ENCODE data around the gene RNU6-9. TPM values are rescaled to one million over a fixed set of nuclear protein-coding genes. Genes with fewer than 3 reads are reported as not detected.

The RNU6-9 gene
- total and polyA plus RNA-seq, 2 of the 13 experiments (the other 11 are each of a cell fraction or from before 2014, with no cell fraction given): under 0.01 TPM; not detected in 1

DNA sequence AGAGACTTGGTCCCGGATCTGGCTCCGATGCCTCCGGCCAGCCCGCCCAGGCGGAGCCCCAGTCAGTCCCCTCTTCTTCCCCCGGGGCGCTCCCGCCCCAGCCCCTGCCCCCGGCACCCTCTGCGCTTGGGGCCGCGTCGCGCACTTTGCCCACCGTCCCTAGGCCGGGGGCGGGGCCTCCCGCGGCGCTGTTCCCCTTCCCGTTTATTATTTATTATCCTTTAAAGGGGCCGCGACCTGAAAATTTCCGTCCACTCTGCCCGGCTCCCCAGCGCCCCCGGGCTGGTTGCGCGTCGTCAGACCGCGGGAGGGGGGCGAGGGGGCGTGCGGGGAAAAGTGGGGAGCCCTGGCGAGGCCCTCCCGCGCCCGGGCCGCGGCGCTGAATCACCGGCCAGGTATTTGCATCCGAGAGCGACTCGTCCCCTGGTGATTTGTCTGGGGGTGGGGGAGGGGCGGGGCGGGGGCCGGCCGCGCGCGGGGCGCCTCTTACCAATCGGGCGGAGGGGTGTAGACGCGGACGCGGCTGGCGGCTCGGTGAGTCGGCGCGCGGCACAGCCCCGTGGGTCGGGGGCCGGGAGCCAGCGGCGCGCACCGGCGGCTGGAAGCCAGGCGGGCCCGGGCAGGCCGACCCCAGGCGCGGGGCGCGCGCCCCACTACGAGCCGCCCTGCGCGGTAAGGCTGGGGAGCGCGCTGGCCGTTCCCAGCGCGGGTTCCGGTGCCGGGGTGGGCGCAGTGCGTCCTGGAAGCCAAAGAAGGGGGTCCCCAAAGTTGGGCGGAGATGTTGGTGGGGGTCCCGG is 32.4 kb downstream of the RNU6-9 start, which contains the start of gene ARID3A (continued):
- TF ChIP-seq, protein P1, sequence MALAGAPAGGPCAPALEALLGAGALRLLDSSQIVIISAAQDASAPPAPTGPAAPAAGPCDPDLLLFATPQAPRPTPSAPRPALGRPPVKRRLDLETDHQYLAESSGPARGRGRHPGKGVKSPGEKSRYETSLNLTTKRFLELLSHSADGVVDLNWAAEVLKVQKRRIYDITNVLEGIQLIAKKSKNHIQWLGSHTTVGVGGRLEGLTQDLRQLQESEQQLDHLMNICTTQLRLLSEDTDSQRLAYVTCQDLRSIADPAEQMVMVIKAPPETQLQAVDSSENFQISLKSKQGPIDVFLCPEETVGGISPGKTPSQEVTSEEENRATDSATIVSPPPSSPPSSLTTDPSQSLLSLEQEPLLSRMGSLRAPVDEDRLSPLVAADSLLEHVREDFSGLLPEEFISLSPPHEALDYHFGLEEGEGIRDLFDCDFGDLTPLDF (CRISPR knock-in tag; IDR thresholded peaks at IDR 0.05): no peak
- TF ChIP-seq, protein P2, sequence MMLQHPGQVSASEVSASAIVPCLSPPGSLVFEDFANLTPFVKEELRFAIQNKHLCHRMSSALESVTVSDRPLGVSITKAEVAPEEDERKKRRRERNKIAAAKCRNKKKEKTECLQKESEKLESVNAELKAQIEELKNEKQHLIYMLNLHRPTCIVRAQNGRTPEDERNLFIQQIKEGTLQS (CRISPR knock-in tag; IDR thresholded peaks at IDR 0.05): no peak
- TF ChIP-seq, protein P3, sequence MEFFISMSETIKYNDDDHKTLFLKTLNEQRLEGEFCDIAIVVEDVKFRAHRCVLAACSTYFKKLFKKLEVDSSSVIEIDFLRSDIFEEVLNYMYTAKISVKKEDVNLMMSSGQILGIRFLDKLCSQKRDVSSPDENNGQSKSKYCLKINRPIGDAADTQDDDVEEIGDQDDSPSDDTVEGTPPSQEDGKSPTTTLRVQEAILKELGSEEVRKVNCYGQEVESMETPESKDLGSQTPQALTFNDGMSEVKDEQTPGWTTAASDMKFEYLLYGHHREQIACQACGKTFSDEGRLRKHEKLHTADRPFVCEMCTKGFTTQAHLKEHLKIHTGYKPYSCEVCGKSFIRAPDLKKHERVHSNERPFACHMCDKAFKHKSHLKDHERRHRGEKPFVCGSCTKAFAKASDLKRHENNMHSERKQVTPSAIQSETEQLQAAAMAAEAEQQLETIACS (CRISPR knock-in tag; IDR thresholded peaks at IDR 0.05): peak; percentile 55
- TF ChIP-seq PHF5A (CRISPR knock-in tag; IDR thresholded peaks at IDR 0.05; ENCODE audit: low read depth, unreplicated experiment) (no peak), MTA3 (CRISPR knock-in tag; IDR thresholded peaks at IDR 0.05) (no peak), ZNF121 (CRISPR knock-in tag; IDR thresholded peaks at IDR 0.05) (peak; percentile 83; the same call in 1 of the 2 replicates), ZNF549 (CRISPR knock-in tag; IDR thresholded peaks at IDR 0.05) (no peak), ZNF850 (CRISPR knock-in tag; conservative IDR thresholded peaks at IDR 0.05) (no peak), CHD4 (IDR thresholded peaks at IDR 0.05; ENCODE audit: borderline replicate concordance, low read length) (no peak; the same call in 1 of the 2 replicates), SRSF4 (IDR thresholded peaks at IDR 0.05; ENCODE audit: low read depth, low read length, poor library complexity, severe bottlenecking) (no peak), SIX4 (CRISPR knock-in tag; IDR thresholded peaks at IDR 0.05) (no peak), NFIC (IDR thresholded peaks at IDR 0.05; ENCODE audit: low read length) (no peak), TCF7 (IDR thresholded peaks at IDR 0.05; ENCODE audit: low read depth) (0 out of 2 replicates have a peak, but pooled peaks have one; percentile 11), RNF2 (conservative IDR thresholded peaks at IDR 0.05; ENCODE audit: low read depth) (no peak), ARNT (IDR thresholded peaks at IDR 0.05) (no peak), AGO1 (IDR thresholded peaks at IDR 0.05; ENCODE audit: low read depth, low read length, poor library complexity, severe bottlenecking) (no peak)
- TF ChIP-seq, protein P4, sequence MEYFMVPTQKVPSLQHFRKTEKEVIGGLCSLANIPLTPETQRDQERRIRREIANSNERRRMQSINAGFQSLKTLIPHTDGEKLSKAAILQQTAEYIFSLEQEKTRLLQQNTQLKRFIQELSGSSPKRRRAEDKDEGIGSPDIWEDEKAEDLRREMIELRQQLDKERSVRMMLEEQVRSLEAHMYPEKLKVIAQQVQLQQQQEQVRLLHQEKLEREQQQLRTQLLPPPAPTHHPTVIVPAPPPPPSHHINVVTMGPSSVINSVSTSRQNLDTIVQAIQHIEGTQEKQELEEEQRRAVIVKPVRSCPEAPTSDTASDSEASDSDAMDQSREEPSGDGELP (IDR thresholded peaks at IDR 0.05; ENCODE audit: borderline replicate concordance, low read depth): no peak
- TF ChIP-seq, protein P5, sequence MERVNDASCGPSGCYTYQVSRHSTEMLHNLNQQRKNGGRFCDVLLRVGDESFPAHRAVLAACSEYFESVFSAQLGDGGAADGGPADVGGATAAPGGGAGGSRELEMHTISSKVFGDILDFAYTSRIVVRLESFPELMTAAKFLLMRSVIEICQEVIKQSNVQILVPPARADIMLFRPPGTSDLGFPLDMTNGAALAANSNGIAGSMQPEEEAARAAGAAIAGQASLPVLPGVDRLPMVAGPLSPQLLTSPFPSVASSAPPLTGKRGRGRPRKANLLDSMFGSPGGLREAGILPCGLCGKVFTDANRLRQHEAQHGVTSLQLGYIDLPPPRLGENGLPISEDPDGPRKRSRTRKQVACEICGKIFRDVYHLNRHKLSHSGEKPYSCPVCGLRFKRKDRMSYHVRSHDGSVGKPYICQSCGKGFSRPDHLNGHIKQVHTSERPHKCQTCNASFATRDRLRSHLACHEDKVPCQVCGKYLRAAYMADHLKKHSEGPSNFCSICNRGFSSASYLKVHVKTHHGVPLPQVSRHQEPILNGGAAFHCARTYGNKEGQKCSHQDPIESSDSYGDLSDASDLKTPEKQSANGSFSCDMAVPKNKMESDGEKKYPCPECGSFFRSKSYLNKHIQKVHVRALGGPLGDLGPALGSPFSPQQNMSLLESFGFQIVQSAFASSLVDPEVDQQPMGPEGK (CRISPR knock-in tag; IDR thresholded peaks at IDR 0.05): peak; percentile 93
- TF ChIP-seq, protein P6, sequence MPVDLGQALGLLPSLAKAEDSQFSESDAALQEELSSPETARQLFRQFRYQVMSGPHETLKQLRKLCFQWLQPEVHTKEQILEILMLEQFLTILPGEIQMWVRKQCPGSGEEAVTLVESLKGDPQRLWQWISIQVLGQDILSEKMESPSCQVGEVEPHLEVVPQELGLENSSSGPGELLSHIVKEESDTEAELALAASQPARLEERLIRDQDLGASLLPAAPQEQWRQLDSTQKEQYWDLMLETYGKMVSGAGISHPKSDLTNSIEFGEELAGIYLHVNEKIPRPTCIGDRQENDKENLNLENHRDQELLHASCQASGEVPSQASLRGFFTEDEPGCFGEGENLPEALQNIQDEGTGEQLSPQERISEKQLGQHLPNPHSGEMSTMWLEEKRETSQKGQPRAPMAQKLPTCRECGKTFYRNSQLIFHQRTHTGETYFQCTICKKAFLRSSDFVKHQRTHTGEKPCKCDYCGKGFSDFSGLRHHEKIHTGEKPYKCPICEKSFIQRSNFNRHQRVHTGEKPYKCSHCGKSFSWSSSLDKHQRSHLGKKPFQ (CRISPR knock-in tag; IDR thresholded peaks at IDR 0.05; ENCODE audit: insufficient replicate concordance): peak; percentile 56
- TF ChIP-seq, protein P7, sequence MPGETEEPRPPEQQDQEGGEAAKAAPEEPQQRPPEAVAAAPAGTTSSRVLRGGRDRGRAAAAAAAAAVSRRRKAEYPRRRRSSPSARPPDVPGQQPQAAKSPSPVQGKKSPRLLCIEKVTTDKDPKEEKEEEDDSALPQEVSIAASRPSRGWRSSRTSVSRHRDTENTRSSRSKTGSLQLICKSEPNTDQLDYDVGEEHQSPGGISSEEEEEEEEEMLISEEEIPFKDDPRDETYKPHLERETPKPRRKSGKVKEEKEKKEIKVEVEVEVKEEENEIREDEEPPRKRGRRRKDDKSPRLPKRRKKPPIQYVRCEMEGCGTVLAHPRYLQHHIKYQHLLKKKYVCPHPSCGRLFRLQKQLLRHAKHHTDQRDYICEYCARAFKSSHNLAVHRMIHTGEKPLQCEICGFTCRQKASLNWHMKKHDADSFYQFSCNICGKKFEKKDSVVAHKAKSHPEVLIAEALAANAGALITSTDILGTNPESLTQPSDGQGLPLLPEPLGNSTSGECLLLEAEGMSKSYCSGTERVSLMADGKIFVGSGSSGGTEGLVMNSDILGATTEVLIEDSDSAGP (CRISPR knock-in tag; IDR thresholded peaks at IDR 0.05; ENCODE audit: borderline replicate concordance): peak; percentile 99

Data from HepG2 (cell line).